ENCODE measurements around the gene CLP1. TPM values are rescaled to one million over a fixed set of nuclear protein-coding genes. Genes with fewer than 3 reads are reported as not detected.
"Not testable (repeated sequence)": the region's sequence is repeated elsewhere in the genome, so short reads cannot be mapped to it uniquely, and the experiment has no call there.

The CLP1 gene
- total RNA-seq, 1 experiment from 2014 or later = 42.9 TPM

- no peak for DNase-seq (ENCODE audit: low read depth)
Measured at GRCh38 chr11:57640068-57640800, 17.3 kb upstream of the CLP1 start.

- DNase-seq (ENCODE audit: low read depth) = peak; percentile 61
Measured at GRCh38 chr11:57641011-57641807, 16.4 kb upstream of the CLP1 start.

- no peak for DNase-seq (ENCODE audit: low read depth)
Measured at GRCh38 chr11:57643802-57644201, 13.8 kb upstream of the CLP1 start.

- peak; percentile 57 for DNase-seq (ENCODE audit: low read depth)
Measured at GRCh38 chr11:57644748-57645688, 12.5 kb upstream of the CLP1 start.

- no peak for DNase-seq (ENCODE audit: low read depth)
Measured at GRCh38 chr11:57645689-57646085, 11.9 kb upstream of the CLP1 start.

- DNase-seq (ENCODE audit: low read depth) = no peak
Measured at GRCh38 chr11:57646194-57646798, 11.3 kb upstream of the CLP1 start.

- DNase-seq (ENCODE audit: low read depth) = no peak
Measured at GRCh38 chr11:57646799-57647303, 10.7 kb upstream of the CLP1 start.

GRCh38 chr11:57647372-57647771 lies 10.2 kb upstream of the CLP1 start:
- DNase-seq (ENCODE audit: low read depth) = no peak

GRCh38 chr11:57647960-57648800 lies 9.4 kb upstream of the CLP1 start:
- no peak for DNase-seq (ENCODE audit: low read depth)

- no peak for DNase-seq (ENCODE audit: low read depth)
Measured at GRCh38 chr11:57648801-57649735, 8.5 kb upstream of the CLP1 start.

GRCh38 chr11:57649826-57650738 lies 7.5 kb upstream of the CLP1 start, which contains the start of gene YPEL4:
Gene YPEL4, minus strand, starts transcription at chr11:57649912. Its CDS starts 2,805 bp downstream, at chr11:57647107.
- DNase-seq (ENCODE audit: low read depth) = peak; percentile 62

- no peak for DNase-seq (ENCODE audit: low read depth)
Measured at GRCh38 chr11:57650739-57651090, 6.8 kb upstream of the CLP1 start.

GRCh38 chr11:57651408-57651807 lies 6.2 kb upstream of the CLP1 start:
- no peak for DNase-seq (ENCODE audit: low read depth)

- DNase-seq (ENCODE audit: low read depth) = not testable (repeated sequence)
Measured at GRCh38 chr11:57652230-57652629, 5.3 kb upstream of the CLP1 start.

- DNase-seq (ENCODE audit: low read depth) = no peak
Measured at GRCh38 chr11:57652662-57653061, 4.9 kb upstream of the CLP1 start.

GRCh38 chr11:57653163-57653562 lies 4.4 kb upstream of the CLP1 start:
- no peak for DNase-seq (ENCODE audit: low read depth)

- DNase-seq (ENCODE audit: low read depth) = no peak
Measured at GRCh38 chr11:57656885-57657193, 723 bp upstream of the CLP1 start.

GRCh38 chr11:57658023-57658361 lies 430 bp downstream of the CLP1 start:
- DNase-seq (ENCODE audit: low read depth) = no peak

All from HT1080 (cell line).